Fibroblast of lung (primary cell): ENCODE data around the gene CEP164. TPM values are rescaled to one million over a fixed set of nuclear protein-coding genes. Genes with fewer than 3 reads are reported as not detected.

Source experiments
- DNase-seq, 2 donors: peaks; one replicate each; pipeline versions ENCODE4 v3.0.0 to v3.0.0-alpha.2; 2010; ENCODE audit warnings: low read depth in 2 of 2
- H2AFZ ChIP-seq: 2 replicates; pipeline ENCODE4 v1.5.1; 2012; ENCODE audit warnings: low read length, control low read depth, inconsistent platforms
- H3K27ac ChIP-seq: 2 replicates; pipeline ENCODE4 v1.5.1; 2011; ENCODE audit warnings: low read length, control low read depth; ENCODE audit not compliant: insufficient read depth
- H3K27me3 ChIP-seq: 2 replicates; pipeline ENCODE4 v1.5.1; 2011; ENCODE audit warnings: mild to moderate bottlenecking, low read length; ENCODE audit not compliant: control insufficient read depth, insufficient read depth
- H3K36me3 ChIP-seq: 2 replicates; pipeline ENCODE4 v1.5.1; 2011; ENCODE audit warnings: low read length; ENCODE audit not compliant: control insufficient read depth, insufficient read depth
- H3K4me1 ChIP-seq: 2 replicates; pipeline ENCODE4 v1.5.1; 2011; ENCODE audit warnings: low read length; ENCODE audit not compliant: control insufficient read depth, insufficient read depth; ENCODE audit errors: extremely low read depth
- H3K4me2 ChIP-seq: 2 replicates; pipeline ENCODE4 v1.5.1; 2011; ENCODE audit warnings: low read length, control low read depth; ENCODE audit not compliant: insufficient read depth; ENCODE audit errors: extremely low read depth
- H3K4me3 ChIP-seq, 4 experiments: fragments of 200-600 bp in 1 of 4; sonication (generic) in 1 of 4; replicated peaks in 1 of 4; 2 replicates each; pipeline ENCODE4 v1.5.1; 2011 to 2016; ENCODE audit warnings: low read length in 4 of 4, low read depth in 3 of 4, mild to moderate bottlenecking in 3 of 4, control low read depth in 2 of 4, inconsistent platforms in 1 of 4, mixed read lengths in 1 of 4; ENCODE audit not compliant: insufficient read depth in 1 of 4; ENCODE audit errors: control extremely low read depth in 1 of 4
- H3K79me2 ChIP-seq: 2 replicates; pipeline ENCODE4 v1.5.1; 2012; ENCODE audit warnings: mild to moderate bottlenecking, low read length, inconsistent platforms; ENCODE audit not compliant: control insufficient read depth, insufficient read depth
- H3K9ac ChIP-seq: 2 replicates; pipeline ENCODE4 v1.5.1; 2011; ENCODE audit warnings: mild to moderate bottlenecking, low read length, control low read depth; ENCODE audit not compliant: insufficient read depth
- H3K9me3 ChIP-seq: 2 replicates; pipeline ENCODE4 v1.5.1; 2012; ENCODE audit warnings: low read depth, low read length; ENCODE audit not compliant: control insufficient read depth, insufficient read depth
- H4K20me1 ChIP-seq: 2 replicates; pipeline ENCODE4 v1.5.1; 2011; ENCODE audit warnings: low read length; ENCODE audit not compliant: control insufficient read depth, insufficient read depth; ENCODE audit errors: extremely low read depth
- EZH2 ChIP-seq: IDR thresholded peaks from 2 replicates; pipeline ENCODE4 v1.5.1; 2012; ENCODE audit warnings: low read length, control low read depth, mild to moderate bottlenecking; ENCODE audit errors: missing control alignments
- polyA plus RNA-seq, 2 donors: library from polyadenylated mRNA; depleted of rRNA in 1 of 2; stranded (reverse) in 1 of 2; unstranded in 1 of 2; fragments of >200 nt; gene quantifications; 2 replicates each; pipeline ENCODE4 v1.2.1, GENCODE V29; 2011 to 2012; ENCODE audit warnings: missing spikeins in 1 of 2
- total RNA-seq: library from RNA; depleted of rRNA; stranded (reverse); fragments of >200 nt; gene quantifications from 2 replicates; pipeline ENCODE4 v1.2.1, GENCODE V29; 2014
- TF ChIP-seq, protein P1 (sequence below), 2 donors: IDR thresholded peaks in 1 of 2; conservative IDR thresholded peaks in 1 of 2; 1 replicate in 1 of 2; 2 replicates in 1 of 2; pipeline ENCODE4 v1.5.1; 2011 to 2012; ENCODE audit warnings: low read length in 2 of 2, control low read depth in 1 of 2, inconsistent platforms in 1 of 2, low read depth in 1 of 2, mild to moderate bottlenecking in 1 of 2

CEP164 gene
- total and polyA plus RNA-seq, 2 donors (not counting 1 experiment from before 2014, with no cell fraction given) = 16.1 to 33.5 TPM

GRCh38 chr11:117433717-117434116, 106.1 kb downstream of the CEP164 start:
- no peak for DNase-seq
- Histone ChIP-seq H3K27ac (no peak overlapping the region), H3K4me1 (no peaks in the 10 kb centered on the region), H3K4me3 (no peak overlapping the region), H3K9me3 (no peaks in the 10 kb centered on the region), H3K36me3 (no peaks in the 10 kb centered on the region), H3K9ac (no peak overlapping the region), H2AFZ (no peak overlapping the region), H3K4me2 (no peak overlapping the region), H3K79me2 (no peaks in the 10 kb centered on the region), H4K20me1 (no peaks in the 10 kb centered on the region), H3K27me3 (peaks cover 2% of the 10 kb centered on the region)
- TF ChIP-seq, protein P1, sequence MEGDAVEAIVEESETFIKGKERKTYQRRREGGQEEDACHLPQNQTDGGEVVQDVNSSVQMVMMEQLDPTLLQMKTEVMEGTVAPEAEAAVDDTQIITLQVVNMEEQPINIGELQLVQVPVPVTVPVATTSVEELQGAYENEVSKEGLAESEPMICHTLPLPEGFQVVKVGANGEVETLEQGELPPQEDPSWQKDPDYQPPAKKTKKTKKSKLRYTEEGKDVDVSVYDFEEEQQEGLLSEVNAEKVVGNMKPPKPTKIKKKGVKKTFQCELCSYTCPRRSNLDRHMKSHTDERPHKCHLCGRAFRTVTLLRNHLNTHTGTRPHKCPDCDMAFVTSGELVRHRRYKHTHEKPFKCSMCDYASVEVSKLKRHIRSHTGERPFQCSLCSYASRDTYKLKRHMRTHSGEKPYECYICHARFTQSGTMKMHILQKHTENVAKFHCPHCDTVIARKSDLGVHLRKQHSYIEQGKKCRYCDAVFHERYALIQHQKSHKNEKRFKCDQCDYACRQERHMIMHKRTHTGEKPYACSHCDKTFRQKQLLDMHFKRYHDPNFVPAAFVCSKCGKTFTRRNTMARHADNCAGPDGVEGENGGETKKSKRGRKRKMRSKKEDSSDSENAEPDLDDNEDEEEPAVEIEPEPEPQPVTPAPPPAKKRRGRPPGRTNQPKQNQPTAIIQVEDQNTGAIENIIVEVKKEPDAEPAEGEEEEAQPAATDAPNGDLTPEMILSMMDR (conservative IDR thresholded peaks at IDR 0.05 in 1 of 2, IDR thresholded peaks at IDR 0.05 in 1 of 2; ENCODE audit: low read depth in 1 of 2, low read length in 2 of 2) = no peak
- no peak for TF ChIP-seq EZH2

DNA sequence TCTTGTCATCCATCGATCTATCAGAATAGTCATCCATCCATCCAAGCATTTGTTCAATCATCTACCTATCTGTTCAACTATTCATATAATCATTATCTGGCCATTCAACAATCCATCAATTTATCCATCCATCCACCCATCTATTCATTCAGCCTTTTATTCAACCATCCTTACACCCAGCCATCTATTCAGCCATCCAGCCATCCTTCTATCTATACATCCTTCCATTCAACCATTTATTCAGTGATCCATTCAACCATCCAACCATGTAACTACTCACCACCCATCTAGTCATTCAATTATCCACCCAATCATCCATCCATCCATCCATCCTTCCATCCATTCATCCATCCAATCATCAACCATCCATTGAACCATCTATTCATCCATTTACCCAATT, 106.8 kb downstream of the CEP164 start:
- H3K4me3 ChIP-seq = no peak overlapping the region
- H3K4me2 ChIP-seq = no peak overlapping the region
- H3K4me1 ChIP-seq = no peaks in the 10 kb centered on the region
- no peaks in the 10 kb centered on the region for H4K20me1 ChIP-seq
- no peaks in the 10 kb centered on the region for H3K36me3 ChIP-seq
- DNase-seq = no peak
- H3K9me3 ChIP-seq = no peaks in the 10 kb centered on the region
- TF ChIP-seq EZH2 = no peak
- H3K9ac ChIP-seq = no peak overlapping the region
- no peak overlapping the region for H2AFZ ChIP-seq
- H3K27ac ChIP-seq = no peak overlapping the region
- H3K79me2 ChIP-seq = no peaks in the 10 kb centered on the region
- H3K27me3 ChIP-seq = peaks cover 2% of the 10 kb centered on the region

DNA sequence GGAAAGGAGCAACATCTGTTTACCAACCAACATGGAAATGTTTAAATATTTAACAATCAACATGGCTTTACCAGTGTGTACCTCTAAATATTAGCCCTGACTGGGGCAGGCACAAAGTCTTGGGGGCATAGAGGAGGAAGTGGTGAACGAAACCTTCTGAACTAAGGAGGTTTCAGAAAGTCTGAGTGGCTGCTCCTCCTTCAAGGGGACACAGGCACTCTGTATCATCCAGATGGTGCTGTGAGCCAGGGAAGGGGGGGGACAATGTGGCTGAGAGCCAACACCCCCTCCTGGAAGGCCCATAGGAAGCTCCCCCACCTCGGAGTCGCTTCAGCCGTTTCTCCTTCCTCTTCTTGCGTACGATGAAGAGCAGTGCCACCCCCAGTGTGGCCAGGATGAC, 107.7 kb downstream of the CEP164 start:
- H3K9me3 ChIP-seq = no peaks in the 10 kb centered on the region
- H2AFZ ChIP-seq = no peak overlapping the region
- no peak overlapping the region for H3K9ac ChIP-seq
- no peak overlapping the region for H3K27ac ChIP-seq
- H3K4me1 ChIP-seq = no peaks in the 10 kb centered on the region
- no peak overlapping the region for H3K4me2 ChIP-seq
- no peak for DNase-seq
- TF ChIP-seq, protein P1 (conservative IDR thresholded peaks at IDR 0.05 in 1 of 2, IDR thresholded peaks at IDR 0.05 in 1 of 2; ENCODE audit: low read depth in 1 of 2, low read length in 2 of 2) = no peak
- no peak for TF ChIP-seq EZH2
- no peaks in the 10 kb centered on the region for H3K36me3 ChIP-seq
- no peaks in the 10 kb centered on the region for H4K20me1 ChIP-seq
- H3K79me2 ChIP-seq = no peaks in the 10 kb centered on the region
- H3K4me3 ChIP-seq = no peak overlapping the region
- H3K27me3 ChIP-seq = peaks cover 2% of the 10 kb centered on the region
